MCF 10A (cell line): ENCODE measurements around the gene KRT28. TPM values are rescaled to one million over a fixed set of nuclear protein-coding genes. Genes with fewer than 3 reads are reported as not detected.

Experiments used
- BruUV-seq: library from RNA; stranded (reverse); fragments of 400-500 nt; replicated peaks from 2 replicates; lab custom pipeline; 2021; lab: Mats Ljungman, UMichigan
- CTCF ChIA-PET: fragments of 300-600 bp; sonication (Branson Sonifier 250); formaldehyde crosslinking; extraction: SDS; loops from one replicate; lab custom pipeline; 2021; ENCODE audit warnings: antibody characterized with exemption, inconsistent platforms; lab: Yijun Ruan, JAX
- POLR2A ChIA-PET: fragments of 300-600, 350-650 bp; sonication (Branson Sonifier 250); formaldehyde crosslinking; extraction: SDS; loops from one replicate; lab custom pipeline; 2020; ENCODE audit warnings: antibody characterized with exemption, inconsistent platforms; lab: Yijun Ruan, JAX
- DNase-seq: peaks from one replicate; pipeline ENCODE4 v3.0.0-alpha.2; 2018; ENCODE audit not compliant: unreplicated experiment
- H3K27ac Mint-ChIP-seq: one replicate; pipeline ENCODE4 v1.8.0; 2022; ENCODE audit warnings: mild to moderate bottlenecking, low read depth, mixed read lengths; ENCODE audit not compliant: unreplicated experiment
- H3K27me3 Mint-ChIP-seq: one replicate; pipeline ENCODE4 v1.8.0; 2022; ENCODE audit warnings: mixed read lengths; ENCODE audit not compliant: insufficient read depth, unreplicated experiment
- H3K36me3 Mint-ChIP-seq: one replicate; pipeline ENCODE4 v1.8.0; 2022; ENCODE audit warnings: mild to moderate bottlenecking, moderate library complexity, mixed read lengths; ENCODE audit not compliant: insufficient read depth, unreplicated experiment
- H3K4me1 Mint-ChIP-seq: one replicate; pipeline ENCODE4 v1.8.0; 2022; ENCODE audit warnings: mixed read lengths; ENCODE audit not compliant: insufficient read depth, unreplicated experiment
- H3K4me3 Mint-ChIP-seq: one replicate; pipeline ENCODE4 v1.8.0; 2022; ENCODE audit warnings: mild to moderate bottlenecking, moderate library complexity, mixed read lengths; ENCODE audit not compliant: unreplicated experiment
- H3K9me3 Mint-ChIP-seq: one replicate; pipeline ENCODE4 v1.8.0; 2022; ENCODE audit warnings: mixed read lengths; ENCODE audit not compliant: unreplicated experiment
- intact Hi-C: fragments of 100-400 bp; cut with micrococcal nuclease; formaldehyde crosslinking; loops from 2 replicates; pipeline ENCODE4 v1.14.1; 2022
- total RNA-seq: library from RNA; stranded (reverse); gene quantifications from 2 replicates; pipeline ENCODE4 v1.2.3, GENCODE V29; 2022
- TF ChIP-seq, protein P1 (sequence below): fragments of 200-600 bp; IDR thresholded peaks from one replicate; pipeline ENCODE4 v1.8.0; 2022; ENCODE audit warnings: antibody characterized with exemption, mild to moderate bottlenecking; ENCODE audit not compliant: unreplicated experiment

The KRT28 gene
- total RNA-seq, 1 experiment from 2014 or later: not detected

DNA sequence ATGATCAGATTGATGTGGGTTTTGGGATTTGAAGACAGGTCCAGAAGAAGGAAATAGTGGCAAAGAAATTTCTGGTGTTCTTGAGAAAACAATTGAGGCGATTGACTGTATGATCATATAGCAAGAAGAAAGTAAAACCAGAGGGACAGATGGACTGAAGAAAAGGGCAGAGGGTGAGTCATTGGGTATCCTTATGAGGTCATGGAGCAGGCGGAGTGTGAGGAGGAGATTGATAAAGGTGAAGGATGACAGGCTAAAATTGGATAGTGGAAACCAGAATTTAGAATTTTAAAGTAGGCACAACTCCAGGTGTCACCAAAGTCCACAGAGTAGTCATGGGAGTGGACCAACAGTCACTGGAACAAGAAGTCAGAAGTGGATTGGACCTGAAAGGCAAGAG is 1.4 kb upstream of the KRT28 start:
- no TSS peak for BruUV-seq
- POLR2A ChIA-PET: no interaction called here
- Mint-ChIP-seq H3K9me3 (peaks cover 7% of the 10 kb centered on the region), H3K27me3 (peaks cover 5% of the 10 kb centered on the region), H3K4me3 (no peak overlapping the region), H3K4me1 (no peaks in the 10 kb centered on the region), H3K27ac (no peak overlapping the region), H3K36me3 (no peaks in the 10 kb centered on the region)
- DNase-seq: no peak
- CTCF ChIA-PET: interaction anchor here (0.7 to 0.9 kb wide), 2 partner anchors 10 to 749 kb away, joined by 3 read pairs; no protein-coding TSS in a partner anchor
- intact Hi-C loops: loop anchor here (5.0 kb wide), 1 partner anchor 746 kb away; no protein-coding TSS in a partner anchor
- TF ChIP-seq, protein P1, sequence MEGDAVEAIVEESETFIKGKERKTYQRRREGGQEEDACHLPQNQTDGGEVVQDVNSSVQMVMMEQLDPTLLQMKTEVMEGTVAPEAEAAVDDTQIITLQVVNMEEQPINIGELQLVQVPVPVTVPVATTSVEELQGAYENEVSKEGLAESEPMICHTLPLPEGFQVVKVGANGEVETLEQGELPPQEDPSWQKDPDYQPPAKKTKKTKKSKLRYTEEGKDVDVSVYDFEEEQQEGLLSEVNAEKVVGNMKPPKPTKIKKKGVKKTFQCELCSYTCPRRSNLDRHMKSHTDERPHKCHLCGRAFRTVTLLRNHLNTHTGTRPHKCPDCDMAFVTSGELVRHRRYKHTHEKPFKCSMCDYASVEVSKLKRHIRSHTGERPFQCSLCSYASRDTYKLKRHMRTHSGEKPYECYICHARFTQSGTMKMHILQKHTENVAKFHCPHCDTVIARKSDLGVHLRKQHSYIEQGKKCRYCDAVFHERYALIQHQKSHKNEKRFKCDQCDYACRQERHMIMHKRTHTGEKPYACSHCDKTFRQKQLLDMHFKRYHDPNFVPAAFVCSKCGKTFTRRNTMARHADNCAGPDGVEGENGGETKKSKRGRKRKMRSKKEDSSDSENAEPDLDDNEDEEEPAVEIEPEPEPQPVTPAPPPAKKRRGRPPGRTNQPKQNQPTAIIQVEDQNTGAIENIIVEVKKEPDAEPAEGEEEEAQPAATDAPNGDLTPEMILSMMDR: no peak

DNA sequence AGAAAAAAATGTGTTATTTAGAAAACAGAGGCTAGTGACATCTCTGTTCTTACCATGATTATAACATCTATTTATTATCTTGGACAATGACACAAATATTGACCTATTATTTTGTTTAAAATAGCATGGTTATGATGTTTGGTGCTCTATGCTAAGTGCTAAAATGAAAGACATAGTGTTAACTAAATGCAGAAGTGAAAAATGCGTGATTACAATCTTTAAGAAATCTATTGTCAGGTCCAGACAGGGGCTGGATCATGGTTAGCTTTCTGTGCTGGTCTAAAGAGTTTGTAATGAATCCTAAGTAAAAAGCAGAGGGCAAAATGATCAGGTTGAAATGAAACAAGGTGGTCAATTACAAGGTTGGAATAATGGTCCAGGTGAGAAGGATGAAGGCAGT is 622 bp upstream of the KRT28 start:
- H3K27me3 Mint-ChIP-seq: peaks cover 12% of the 10 kb centered on the region
- DNase-seq: no peak
- TF ChIP-seq, protein P1: no peak
- H3K9me3 Mint-ChIP-seq: peaks cover 6% of the 10 kb centered on the region
- BruUV-seq: no TSS peak
- no peaks in the 10 kb centered on the region for H3K36me3 Mint-ChIP-seq
- intact Hi-C loops: loop anchor here (5.0 kb wide), 1 partner anchor 747 kb away; no protein-coding TSS in a partner anchor
- no peak overlapping the region for H3K4me3 Mint-ChIP-seq
- ChIA-PET CTCF (interaction anchor here (0.6 kb wide), 1 partner anchor 484 kb away, joined by 3 read pairs; no protein-coding TSS in a partner anchor), POLR2A (no interaction called here)
- no peak overlapping the region for H3K27ac Mint-ChIP-seq
- H3K4me1 Mint-ChIP-seq: no peaks in the 10 kb centered on the region

DNA sequence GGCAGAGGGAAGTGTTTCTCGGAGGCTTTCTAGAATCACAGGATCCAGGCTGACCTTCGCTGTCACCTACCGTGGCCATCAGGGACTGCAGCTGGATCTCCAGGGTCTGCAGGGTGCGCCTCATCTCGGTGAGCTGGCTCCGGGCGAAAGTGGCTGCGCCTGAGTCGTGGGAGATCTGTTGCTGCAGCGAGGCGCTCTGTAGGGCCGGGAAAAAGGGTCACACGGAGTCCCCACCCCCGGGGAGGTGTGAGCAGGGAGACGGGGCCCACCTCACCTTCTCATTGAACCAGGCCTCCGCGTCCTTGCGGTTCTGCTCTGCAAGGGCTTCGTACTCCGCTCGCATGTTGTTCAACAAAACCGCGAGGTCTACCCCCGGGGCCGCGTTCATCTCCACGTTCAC is 2.9 kb downstream of the KRT28 start:
- no peak overlapping the region for H3K4me3 Mint-ChIP-seq
- no peaks in the 10 kb centered on the region for H3K4me1 Mint-ChIP-seq
- ChIA-PET POLR2A (interaction anchor here (0.6 to 0.7 kb wide), 2 partner anchors 111 to 149 kb away, joined by 3 to 4 read pairs; no protein-coding TSS in a partner anchor), CTCF (interaction anchor here (0.7 to 6.6 kb wide), 3 partner anchors 12 to 243 kb away, joined by 3 to 68 read pairs (median 4); no protein-coding TSS in a partner anchor)
- intact Hi-C loops: no loop called here
- DNase-seq: no peak
- TF ChIP-seq, protein P1: no peak
- no peak overlapping the region for H3K27ac Mint-ChIP-seq
- BruUV-seq: no TSS peak
- H3K27me3 Mint-ChIP-seq: peaks cover 15% of the 10 kb centered on the region
- H3K9me3 Mint-ChIP-seq: no peaks in the 10 kb centered on the region
- no peaks in the 10 kb centered on the region for H3K36me3 Mint-ChIP-seq

DNA sequence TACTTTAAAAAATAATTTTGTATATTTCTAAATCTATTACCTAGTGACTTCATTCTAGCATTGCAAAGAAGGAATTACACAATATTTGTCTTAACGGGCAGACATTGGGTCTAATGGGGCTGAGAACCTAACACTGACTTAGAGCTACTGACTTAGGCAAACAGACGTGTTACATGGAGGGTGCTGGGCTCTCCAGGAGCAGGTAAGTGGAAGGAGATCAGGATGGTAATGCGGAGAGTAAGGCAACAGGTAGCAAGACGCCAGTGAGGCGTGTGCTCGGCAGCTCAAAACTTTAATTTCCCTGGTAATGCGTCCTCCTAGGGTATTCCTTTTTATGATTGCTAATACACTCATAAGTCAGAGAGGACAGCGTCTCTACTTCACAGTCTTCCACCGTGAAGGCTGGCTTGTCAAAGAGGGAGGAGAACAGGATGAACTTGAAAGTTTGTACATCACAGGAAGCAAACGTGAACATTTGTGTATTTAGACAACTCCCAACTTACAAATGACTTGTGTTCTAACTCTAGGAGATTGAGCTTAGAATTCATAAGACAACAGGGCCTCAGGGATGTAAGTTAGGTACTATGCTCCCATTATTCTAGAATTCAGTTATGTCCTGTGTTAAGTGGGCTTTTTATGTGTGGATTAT is 4.6 kb downstream of the KRT28 start:
- ChIA-PET CTCF (interaction anchor here (0.5 to 6.6 kb wide), 5 partner anchors 175 to 506 kb away, joined by 3 to 68 read pairs (median 4); no protein-coding TSS in a partner anchor), POLR2A (interaction anchor here (1.1 kb wide), 1 partner anchor 873 kb away, joined by 3 read pairs; no protein-coding TSS in a partner anchor)
- Mint-ChIP-seq H3K36me3 (no peaks in the 10 kb centered on the region), H3K27ac (no peak overlapping the region), H3K9me3 (no peaks in the 10 kb centered on the region), H3K27me3 (peaks cover 15% of the 10 kb centered on the region), H3K4me1 (no peaks in the 10 kb centered on the region), H3K4me3 (no peak overlapping the region)
- TF ChIP-seq, protein P1: no peak
- DNase-seq: no peak
- no TSS peak for BruUV-seq
- intact Hi-C loops: no loop called here
